WTC11 (cell line): ENCODE data around the gene STARD8.

ENCODE experiments used
- CTCF ChIP-seq: fragments of 200-600 bp; IDR thresholded peaks from 2 replicates; pipeline ENCODE4 v1.8.0; 2022; ENCODE audit warnings: antibody characterized with exemption
- FOXJ3 ChIP-seq: sonication (generic); formaldehyde crosslinking; IDR thresholded peaks from 2 replicates; pipeline ENCODE4 v1.9.0; 2021; ENCODE audit warnings: missing genetic modification reagents, mild to moderate bottlenecking, borderline replicate concordance
- NR3C1 ChIP-seq: sonication (generic); formaldehyde crosslinking; conservative IDR thresholded peaks from 2 replicates; pipeline ENCODE4 v1.8.1; 2023; ENCODE audit warnings: low read depth, mild to moderate bottlenecking, missing genetic modification reagents
- STAT6 ChIP-seq: sonication (generic); formaldehyde crosslinking; conservative IDR thresholded peaks from 2 replicates; pipeline ENCODE4 v1.8.1; 2023; ENCODE audit warnings: mild to moderate bottlenecking, low read depth, missing genetic modification reagents, moderate library complexity

GRCh38 chrX:68658530-68658929, 11.1 kb downstream of the STARD8 start:
- TF ChIP-seq STAT6 (CRISPR knock-in tag) (no peak), CTCF (no peak), FOXJ3 (CRISPR knock-in tag) (no peak), NR3C1 (CRISPR knock-in tag) (no peak)
